Kidney glomerular epithelial cell (primary cell): ENCODE data around the gene ZIC4.

Source experiments
- DNase-seq: peaks from one replicate; lab custom pipeline; 2025; lab: John Stamatoyannopoulos, UW

Gene ZIC4

DNA sequence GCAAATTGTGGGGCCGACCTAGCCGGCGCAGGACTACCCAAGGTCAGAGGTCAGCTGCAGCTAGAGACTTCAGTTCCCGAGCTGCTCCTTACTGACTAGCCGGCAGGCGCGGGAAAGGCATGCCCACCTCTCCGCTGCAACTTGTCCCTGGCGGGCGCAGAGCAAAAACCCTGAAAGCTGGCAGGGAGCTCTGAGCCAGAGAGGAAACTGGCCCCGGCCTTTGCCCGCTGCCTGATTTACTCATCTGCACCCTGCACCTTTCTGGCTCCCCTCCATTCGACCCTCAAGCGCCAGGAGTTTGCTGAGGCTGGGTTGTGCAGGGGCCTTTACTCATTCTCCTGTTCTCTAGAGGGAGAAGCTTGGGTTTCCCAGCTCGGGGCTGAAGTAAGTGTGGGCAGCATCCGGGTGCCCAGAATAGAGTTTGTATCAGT lies 1.5 kb downstream of the ZIC4 start:
- no peak for DNase-seq

DNA sequence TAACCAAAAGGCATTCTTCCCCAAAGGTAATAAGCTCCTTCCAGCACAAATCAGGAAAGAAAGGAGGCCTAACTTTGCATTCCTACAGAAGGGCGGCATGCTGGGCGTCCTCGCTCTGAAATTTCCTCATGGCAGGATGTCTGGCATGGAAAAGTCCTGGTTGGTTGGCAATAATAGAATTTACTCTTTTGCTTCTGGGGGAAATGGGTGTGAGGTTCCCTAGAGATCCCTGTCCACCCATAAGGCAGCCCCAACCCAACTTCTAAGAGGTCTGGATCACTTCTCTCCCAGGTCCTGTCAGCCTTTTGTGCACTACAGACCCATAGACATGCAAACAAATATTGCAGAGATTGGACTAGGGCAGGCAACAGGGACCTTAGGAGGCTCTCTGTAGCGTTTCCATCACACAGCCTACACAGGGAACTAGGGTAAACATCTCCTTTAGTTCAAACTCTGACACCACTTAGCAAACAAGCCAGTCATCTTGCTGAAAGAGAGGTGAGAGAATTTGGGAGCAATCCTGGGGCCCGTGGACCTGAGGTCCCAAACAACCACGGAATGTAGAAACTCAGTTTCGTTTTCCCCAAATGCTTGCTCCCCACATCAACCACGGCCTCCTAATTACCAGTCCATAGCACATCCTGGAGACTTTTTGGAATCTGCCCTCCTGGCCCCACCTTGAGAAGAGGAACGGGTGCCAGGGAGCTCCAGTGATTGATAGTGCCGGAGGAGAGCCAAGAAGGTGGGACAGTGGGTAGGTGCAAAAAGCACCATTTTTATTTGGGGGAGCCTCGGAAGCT lies 2.1 kb downstream of the ZIC4 start:
- DNase-seq: no peak

DNA sequence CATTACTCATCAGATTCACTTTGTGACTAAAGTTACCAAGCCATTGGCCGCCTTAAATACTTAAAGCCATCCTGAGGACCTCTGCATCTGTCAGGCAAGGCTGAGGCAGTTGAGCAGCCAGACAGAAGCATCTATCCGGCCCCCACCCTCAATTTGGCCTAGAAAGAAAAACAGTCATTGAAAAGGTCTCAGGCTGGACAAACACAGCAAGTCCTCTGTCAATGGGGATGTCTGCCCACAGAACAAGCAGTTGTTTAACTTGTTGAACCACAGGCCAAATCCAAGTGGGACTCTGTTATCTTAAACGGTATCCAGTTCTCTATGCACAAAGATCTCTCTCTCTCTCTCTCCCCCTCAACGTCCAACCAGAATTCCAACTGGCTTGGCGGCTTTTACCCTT lies 2.8 kb downstream of the ZIC4 start:
- DNase-seq: no peak

DNA sequence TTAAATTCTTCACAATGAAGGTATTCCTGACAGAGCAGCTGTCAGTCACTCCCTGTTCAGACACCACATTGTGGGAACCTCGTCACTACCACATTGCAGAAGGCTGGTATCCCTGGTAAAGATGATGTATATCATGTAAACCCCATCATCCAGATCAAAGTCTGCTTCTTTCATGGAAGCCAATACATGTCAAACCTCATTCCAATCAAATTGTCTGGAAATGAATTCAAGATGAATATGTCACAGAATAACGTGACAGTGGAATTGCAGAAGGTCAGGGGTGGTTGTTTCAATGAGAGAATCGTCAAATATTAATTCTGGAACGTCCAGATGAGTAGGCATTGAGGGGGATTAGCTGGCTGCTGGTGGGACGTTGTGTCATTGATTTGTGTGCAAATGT lies 4.2 kb downstream of the ZIC4 start:
- no peak for DNase-seq

DNA sequence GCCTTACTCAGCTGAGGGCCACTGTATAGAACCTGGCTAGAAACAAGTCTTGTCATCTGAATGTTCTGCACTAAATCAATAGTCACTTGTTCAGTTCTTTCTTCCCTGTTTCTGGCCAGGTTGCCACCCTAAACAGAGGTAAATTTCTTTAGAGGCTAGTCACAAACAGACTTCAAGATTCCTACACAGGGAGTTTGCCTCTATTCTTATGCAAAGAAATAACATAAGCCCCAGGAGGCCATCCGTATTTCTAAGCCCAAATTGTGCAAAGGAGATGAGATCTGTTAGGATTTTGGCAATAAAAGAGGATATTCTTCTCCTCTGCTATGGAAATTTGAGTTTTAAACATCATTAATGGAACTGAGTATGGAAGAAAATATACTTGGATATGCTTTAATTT lies 4.9 kb downstream of the ZIC4 start:
- DNase-seq: no peak

DNA sequence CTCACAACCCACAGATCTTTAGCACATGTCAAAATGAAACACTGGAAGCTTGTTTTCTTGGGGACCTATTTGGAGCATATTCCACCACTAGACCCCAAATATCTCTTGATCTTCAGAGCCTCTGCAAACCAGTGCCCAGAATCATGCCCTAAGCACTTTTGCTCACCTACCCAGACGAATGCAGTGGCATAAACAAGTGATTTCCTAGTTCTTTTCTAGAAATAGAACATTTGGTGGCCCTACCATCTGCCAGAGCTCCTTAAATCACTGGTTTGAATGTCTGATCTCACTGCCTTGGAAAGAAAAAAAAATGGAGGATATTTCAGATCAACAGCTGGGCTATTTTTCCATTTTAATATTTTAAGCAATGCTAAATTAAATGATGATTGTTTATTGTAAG lies 5.3 kb downstream of the ZIC4 start:
- no peak for DNase-seq

DNA sequence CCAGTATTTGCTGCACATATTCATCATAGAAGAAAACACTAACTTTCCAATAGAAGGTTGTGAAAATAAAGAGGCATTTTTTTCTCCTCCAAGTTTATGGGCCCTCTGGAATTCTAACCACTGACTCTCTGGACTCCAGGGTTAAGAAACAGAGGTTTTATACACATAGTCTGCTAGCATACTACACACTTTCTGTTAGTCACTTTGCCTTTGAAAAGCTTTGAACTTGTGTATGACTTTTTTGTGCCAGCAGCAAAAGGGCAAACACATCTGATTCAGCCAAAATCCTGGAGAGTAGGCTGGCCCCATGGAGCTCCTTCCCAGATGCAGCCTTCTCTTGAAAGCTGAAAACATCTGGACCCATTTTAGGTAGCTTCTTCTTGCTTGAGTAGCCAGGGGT lies 6.2 kb downstream of the ZIC4 start:
- DNase-seq: no peak

DNA sequence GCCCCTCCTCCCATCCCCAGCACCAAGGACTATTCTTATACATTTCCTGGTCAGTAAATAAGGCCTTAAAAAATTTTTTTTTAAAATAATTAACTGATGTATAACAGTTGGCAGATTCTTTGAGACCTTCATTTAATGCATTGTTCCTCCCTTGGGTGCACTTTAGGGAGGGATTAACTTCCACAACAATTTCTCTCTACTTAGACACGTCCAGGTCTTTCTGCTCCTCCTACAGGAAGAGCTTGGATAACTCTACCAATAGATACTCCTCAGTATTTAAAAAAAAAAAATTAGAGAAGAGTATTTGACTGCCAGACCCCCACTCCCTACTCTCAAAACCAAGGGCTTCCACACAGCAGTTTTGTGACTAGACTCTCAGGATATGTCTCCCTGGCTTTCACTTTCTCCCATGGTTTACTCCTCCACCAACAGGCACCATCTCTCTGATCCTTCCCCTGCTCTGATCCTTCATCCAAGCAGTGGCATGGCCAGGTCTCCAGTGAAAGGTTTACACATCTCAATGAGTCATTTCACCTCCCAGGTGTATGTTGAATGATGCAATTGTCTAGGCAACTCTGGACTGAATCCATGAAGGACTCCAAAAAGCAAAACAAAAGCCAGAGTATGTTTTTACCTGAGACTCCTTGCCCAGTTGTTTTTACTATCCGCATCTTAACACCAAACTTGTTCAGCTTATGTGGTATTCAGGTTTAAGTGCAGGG lies 7.4 kb downstream of the ZIC4 start:
- DNase-seq: no peak

DNA sequence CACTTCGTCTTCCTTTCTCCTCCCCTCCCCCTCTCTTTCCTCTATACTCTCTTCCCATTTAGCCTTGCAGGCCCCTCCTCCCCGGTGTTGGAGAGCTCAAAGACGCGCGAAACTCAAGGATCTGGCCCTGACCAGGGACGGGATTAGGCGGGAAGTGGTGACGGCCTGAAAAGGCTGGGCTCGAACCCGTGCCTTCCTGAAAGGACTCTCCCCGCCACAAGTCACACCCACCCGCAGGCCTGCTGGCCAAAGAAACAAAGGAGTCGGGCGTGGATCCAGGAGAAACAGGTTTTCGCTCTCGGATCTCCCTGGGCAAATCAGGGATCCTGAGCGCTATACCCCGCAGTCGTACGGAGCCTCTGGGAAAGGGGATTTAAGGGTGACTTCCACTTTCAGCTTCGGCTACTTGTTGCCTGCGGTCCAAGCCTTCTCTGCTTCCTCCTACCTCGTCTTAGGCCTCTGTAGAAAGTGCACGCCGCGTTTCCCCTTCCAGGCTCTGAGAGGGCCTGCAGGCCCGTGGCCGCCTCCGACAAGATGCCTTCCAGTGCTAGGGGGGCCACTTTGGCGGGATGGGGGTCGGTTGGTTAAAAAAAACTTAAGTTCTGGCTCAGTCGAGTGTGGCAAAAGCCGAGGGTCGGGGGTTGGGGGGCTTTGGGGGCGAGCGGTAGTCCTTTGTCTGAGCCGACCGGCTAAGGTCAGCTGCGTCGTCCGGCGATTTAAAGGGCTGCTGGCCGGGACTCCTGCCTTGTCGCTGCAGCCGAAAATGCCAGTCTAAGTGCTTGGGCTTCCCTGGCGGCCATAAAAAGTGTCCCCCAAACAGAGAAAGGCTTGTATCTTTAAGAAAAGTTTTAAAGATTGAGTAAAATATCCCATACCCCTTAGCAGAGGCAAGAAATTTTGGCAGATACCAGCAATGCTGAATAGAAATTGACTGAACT lies 8.2 kb downstream of the ZIC4 start:
- DNase-seq: no peak

DNA sequence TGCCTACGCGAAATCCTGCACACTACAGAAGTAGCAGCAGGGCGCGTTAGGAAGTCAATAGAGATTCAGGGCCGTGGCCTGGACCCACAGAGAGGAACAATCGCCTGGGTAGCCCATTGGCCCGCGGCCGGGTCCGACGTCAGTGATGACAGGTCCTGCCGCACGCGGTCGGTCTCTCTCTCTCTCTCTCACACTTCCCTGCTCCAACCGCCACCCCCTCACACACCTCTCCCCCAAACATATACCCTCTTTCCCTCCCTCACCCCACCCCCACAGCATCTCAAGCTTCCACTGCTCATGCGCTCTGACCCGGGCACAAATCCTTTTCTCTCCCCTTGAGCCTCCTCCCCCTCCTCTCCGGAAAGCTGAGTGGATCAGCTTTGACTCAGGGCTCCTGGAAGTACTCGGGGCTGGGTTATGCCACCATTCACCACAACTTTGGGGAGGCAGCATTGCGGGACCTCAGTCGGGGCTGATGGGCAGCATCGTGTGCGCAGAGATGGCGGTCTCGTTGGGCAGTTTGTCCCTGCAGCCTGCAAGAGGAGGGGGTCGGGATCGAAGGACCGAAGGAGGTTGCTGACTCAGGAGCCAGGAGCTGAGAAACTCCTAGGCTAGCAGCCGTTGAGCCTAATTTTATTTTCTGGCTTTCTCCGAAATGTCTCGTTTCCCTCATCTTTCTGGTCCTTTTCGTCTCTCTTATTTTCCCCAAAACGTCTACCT lies 9.0 kb downstream of the ZIC4 start:
- DNase-seq: no peak

DNA sequence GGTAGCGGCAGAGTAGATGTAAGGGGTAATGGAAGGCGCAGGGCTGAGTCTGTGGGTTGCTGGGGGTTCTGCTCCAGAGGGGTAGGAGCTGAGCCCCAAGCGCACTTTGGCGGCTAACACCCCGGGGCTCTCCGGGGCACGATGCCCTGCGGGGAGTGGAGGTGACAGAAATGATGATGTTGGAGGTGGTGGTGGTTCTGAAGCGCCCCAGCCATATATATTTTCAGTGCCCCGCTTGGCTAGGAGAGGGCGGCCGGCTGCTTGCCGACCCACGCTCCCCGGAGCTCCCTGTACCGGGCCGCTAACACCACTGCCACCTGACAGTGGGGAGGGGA lies 9.7 kb downstream of the ZIC4 start:
- DNase-seq: no peak

DNA sequence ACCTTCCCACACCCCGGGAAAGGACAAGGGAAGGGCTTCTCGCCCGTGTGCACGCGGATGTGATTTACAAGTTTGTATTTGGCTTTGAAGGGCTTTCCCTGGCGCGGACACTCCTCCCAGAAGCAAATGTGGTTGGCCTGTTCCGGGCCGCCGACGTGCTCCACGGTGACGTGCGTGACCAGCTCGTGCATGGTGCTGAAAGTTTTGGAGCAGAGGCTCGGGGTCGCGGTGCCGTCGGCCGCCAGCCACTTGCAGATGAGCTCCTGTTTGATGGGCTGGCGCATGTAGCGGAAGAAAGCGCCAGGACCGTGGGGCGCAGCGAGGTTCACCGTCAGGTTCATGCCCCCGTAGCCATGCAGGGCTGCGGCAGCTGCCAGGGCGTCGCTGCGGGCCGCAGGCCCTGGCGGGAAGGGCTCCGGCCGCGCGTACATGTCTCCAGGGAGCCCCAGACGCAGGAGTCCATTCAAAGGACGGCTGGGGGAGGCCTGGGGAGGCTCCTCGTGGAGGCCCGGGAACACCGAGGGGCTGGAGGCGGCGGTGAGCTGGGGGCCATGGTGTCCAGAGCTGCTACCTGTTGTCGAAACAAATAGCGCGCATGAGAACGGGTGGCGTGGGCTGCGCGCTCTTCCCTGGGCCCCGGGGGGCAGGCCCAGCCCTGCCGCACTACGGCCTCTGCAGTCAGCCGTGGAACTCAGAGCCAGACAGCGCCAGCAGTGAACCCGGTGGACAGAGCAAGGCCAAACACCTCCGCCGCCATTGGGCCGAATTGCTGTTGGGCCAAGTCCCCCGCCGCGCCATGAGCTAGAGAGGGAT lies 10.2 kb downstream of the ZIC4 start:
- no peak for DNase-seq

DNA sequence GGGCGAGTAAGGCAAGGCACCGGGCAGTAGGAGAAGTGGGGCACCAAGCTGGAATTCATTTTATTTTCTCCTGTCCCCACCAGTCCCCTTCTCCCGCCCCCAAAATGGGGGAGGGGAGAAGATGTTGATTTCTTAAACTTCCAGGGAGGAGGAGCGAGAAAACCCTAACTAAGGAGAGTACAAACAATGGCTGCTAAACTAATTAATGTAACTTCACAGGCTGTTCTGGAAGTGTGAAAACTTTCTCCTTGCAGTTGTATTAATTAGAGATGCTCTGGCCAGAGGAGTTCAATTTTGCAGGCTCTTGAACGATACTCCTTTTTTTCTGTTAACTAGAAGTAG lies 11.5 kb downstream of the ZIC4 start:
- DNase-seq: no peak

DNA sequence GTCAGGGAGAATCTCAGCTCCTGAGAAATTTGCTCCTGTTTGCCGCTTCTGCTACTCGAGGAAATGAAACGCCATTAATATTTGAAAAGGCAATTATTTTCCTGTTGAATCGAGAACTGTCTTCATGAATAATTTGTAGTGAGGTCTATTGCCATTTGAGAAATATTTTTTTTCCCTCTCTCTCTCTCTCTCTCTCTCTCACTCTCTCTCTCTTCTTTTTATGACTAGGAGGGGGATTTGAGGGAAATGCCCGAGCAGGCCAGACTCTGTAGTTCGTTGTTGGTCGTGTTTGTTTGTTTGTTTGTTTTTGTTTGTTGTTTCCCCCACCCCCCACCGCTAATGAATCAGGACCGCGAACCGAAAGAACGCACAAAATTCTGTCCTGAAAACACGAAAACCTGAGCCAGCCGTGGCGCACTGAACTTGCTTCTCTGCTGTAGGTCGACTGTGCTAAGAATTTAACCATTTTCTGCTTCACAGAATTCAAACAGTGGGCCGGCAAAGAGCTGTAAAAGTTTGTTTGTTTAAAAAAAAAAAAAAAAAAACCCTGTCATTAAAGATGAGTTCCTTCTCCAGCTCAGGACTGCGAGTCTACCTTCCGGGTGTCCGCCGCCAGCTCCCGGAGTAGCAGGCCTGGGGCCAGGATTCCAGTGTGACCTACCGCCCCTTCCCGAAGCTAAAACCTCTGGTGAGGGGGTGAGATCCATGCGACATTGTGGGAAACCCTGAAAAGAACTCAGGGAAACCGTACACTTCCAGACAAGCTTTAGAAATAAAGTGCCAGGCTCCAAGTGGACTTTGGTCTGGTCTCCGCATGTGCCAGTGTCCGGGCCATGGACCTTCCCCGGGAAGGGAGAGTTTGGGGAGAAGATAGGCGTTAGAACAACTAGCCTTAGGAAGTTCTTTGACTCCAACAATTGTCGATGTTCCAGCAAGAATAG lies 12.1 kb downstream of the ZIC4 start:
- DNase-seq: no peak

DNA sequence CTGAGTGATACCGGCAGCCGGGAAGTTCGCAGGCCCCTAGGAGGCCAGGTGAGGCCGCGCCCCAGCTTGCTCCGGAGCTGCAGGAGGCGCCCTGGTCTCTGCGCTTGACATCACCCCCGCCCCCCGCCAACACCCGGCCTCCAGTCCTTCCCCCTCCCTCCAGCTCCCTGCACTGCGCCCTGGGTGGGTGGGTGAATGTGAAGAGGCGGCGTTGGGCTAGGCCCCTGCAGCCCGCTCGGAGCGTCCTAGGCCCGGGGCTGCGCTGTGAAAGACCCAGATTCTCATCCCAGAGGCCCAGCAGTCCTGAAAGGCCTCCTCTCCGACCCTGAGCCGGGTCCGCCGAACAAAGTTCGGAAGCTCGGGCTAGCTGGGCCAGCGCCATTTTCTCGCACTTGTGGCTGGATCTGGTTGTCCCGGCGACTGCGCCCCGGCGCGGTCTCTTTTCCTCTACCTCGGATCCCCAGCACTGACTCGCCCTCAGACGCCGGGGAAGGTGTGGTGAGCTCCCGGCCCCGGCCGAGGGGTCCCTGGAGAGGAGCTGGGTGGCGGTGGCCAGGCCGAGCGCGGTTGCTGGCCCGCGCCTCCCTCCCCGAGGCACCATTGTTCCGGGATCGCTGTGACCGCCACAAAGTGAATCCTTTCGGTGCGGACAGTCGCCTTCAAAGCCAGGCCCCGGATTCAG lies 12.9 kb downstream of the ZIC4 start:
- no peak for DNase-seq

DNA sequence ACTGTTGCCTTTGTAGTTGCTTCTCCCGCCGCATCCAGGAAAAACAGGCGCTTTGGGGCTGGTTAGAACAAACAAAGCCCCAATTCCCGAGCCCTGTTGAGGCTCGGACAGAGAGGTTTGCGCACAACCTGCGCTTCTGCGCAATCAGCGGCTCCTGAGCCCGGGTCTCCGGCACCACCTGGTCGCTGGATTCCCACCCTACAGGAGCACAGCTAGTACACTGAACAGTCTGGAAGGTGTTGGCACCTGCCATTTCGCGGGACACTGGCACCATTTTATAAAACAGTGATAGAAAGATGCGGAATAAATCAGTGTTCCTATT lies 13.8 kb downstream of the ZIC4 start:
- no peak for DNase-seq

DNA sequence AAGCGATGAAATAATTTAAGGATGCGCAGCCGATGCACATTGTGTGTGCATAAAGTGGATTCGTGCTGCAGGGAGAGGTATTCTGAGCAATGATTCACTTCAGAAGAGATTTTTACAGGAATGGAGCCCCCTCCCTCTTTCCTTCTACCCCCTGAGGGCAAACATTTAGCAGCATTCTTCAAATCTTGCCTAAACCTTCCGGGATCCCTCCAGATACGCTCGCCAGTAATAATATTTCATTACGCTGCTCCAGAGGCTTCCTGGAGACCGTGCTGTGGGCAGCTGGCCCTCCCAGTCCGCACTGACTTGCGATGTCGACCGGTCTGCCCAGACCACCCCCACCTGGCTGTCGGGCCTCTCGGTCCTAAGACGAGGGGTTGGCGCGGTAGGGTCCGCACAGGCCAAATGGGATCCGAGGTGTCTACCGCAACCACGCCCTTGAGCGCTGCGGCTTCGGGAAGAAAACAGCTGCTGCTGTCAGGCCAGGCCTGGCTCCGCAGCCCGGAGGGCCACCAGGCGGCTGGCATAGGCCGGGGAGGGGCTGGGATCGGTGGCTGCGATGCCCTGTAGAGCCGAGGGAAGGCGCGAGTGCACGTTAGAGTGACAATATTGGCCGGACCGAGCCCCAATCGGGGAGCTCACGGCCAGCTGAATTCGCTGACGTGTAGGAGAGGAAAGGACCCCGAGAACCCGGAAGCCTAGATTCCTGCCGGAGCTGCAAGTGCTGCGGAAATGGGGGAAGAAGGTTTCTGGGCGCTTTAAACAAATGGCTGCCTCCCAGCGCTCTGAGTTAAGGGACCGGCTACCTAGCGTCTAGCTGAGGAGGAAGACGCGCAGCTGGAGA lies 14.3 kb downstream of the ZIC4 start:
- DNase-seq: no peak
